Right forelimb (tissue), 1 donor: ENCODE data around the gene SPATC1L.

Source experiments
- DNase-seq: peaks from one replicate; pipeline ENCODE4 v3.0.0-alpha.2; 2018

The SPATC1L gene

DNA sequence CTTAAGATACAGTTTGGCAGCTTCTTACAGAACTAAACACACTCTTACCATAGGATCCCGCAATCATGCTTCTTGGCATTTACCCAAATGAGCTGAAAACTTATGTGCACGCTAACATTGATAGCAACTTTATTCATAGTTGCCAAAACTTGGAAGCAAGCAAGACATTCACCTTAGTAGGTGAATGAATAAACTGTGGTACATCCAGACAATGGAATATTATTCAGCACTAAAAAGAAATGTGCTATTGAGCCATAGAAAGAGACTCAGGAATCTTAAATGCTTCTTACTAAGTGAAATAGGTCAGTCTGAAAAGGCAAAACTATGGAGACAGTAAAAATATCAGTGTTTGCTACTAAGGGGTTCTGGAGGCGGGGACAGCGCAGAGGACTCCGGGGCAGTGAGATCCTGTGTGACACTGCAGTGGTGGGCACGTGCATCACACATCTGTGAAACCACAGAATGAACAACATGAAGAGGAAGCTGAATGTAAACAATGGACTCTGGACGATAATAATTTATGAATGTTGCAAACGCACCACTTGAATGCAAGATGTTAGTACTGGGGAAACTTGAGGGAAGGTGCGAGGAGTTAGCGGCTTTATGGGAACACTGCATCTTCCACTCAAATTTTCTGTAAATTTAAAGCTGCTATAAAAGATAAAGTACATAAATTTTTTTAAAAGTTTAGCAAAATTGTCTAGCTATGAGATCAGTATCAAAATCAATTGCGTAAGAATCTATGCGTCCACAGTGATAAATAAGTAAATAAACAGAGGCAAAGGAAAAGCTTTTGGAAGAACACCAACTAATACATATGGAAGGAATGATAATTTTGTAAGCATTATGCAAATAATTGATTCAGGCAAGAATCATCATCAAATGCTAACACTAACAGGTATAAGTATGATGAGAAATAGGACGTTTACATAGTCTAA, 15.4 kb upstream of the SPATC1L start:
- no peak for DNase-seq

GRCh38 chr21:46196733-46197132, 12.5 kb upstream of the SPATC1L start:
- DNase-seq, result no peak

- DNase-seq, result peak; percentile 20
Observed at GRCh38 chr21:46195595-46196195, 11.4 kb upstream of the SPATC1L start.

- no peak for DNase-seq
Observed at GRCh38 chr21:46194374-46195334, 10.4 kb upstream of the SPATC1L start.

- DNase-seq, result no peak
Observed at GRCh38 chr21:46193829-46194373, 9.6 kb upstream of the SPATC1L start.

GRCh38 chr21:46191686-46192575, 7.7 kb upstream of the SPATC1L start:
- peak; percentile 37 for DNase-seq

GRCh38 chr21:46191257-46191685, 7.0 kb upstream of the SPATC1L start:
- peak; percentile 37 for DNase-seq

- DNase-seq, result peak; percentile 35
Observed at GRCh38 chr21:46190491-46191131, 6.4 kb upstream of the SPATC1L start.

DNA sequence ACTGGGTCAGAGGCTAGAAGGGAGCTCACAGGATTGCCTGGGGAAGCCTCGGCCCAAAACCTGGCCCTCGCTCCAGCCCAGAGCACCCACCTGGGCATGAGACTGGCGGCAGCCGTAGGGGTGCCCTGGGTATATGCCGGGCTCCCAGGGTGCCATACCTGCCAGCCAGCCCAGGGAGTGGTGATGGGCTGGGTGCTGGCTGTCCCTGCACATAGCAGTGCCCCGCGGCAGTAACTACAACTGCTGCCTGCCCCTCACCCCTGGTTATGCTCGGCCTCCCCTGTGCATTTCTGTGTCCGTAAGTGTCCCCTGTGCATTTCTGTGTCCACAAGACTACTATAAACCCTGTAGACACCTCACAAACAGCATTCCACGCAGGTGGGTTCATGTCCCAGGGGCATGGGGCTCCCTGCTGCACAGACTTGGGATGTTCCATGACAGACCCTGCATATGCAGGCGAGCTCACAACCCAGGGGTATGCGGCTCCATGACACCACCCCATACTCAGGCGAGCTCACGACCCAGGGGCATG, 5.8 kb upstream of the SPATC1L start:
- peak; percentile 24 for DNase-seq

- peak; percentile 34 for DNase-seq
Observed at GRCh38 chr21:46189213-46189958, 5.1 kb upstream of the SPATC1L start.

GRCh38 chr21:46188226-46189212, 4.3 kb upstream of the SPATC1L start:
- peak; percentile 40 for DNase-seq

DNA sequence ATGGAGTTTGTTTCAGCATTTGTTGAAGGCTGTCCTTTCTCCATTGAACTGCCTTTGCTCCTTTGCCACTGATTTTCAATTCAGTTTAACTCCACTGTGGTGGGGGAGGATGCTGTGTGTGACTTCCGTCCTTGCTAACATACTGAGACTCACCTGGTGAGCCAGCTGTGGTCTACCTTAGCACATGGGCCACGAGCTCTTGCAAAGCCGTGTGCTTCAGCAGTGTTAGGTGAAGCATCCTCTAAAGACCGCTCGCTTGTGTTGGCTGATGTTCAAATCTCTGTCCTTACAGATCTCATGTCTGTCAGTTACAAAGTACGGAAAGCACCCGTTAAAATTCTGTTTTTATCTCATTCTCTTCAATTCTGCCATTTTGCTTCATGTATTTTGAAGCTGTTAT, 3.6 kb upstream of the SPATC1L start:
- no peak for DNase-seq

- DNase-seq, result no peak
Observed at GRCh38 chr21:46187261-46187660, 3.0 kb upstream of the SPATC1L start.

GRCh38 chr21:46185716-46186115, 1.5 kb upstream of the SPATC1L start:
- DNase-seq, result peak; percentile 31

DNA sequence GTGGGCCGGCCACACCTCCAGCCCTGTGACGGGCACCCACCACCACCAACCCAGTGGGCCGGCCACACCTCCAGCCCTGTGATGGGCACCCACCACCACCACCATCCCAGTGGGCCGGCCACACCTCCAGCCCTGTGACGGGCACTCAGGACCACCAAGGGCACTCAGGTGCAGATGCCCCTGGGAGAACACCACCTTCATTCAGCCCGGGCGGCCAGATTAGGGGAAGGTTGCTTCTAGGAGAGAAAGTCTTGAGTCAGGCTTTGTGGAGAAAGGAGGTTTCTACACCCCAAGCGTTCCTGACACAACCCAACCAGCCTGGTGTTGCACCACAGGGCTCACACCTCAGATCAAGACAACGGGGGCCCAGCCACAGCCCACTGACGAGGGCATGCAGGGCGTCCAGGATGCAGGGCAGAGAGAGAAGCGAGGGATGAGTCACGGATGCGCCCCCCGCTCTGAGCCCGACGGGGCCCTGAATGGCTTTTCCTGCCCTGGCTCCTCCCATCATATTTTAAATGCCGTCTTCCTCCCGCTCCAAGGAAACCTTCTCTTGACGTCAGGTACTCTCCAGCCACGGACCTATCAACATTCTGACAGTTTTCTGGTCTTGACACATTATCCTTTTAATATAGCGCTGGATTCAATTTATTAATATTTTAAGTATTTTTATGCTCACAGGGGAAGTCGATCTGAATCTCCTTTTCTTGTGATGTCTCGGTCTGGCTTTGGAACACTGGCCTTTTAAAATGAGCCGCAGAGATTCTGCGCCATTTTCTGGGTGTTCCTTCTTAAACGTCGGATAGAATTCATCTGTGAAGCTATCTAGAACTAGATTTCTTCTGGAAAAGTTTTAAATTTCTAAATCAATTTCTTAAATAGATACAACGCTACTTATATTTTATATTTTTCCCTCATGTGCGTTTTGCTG, 631 bp upstream of the SPATC1L start:
- DNase-seq, result peak; percentile 86

DNA sequence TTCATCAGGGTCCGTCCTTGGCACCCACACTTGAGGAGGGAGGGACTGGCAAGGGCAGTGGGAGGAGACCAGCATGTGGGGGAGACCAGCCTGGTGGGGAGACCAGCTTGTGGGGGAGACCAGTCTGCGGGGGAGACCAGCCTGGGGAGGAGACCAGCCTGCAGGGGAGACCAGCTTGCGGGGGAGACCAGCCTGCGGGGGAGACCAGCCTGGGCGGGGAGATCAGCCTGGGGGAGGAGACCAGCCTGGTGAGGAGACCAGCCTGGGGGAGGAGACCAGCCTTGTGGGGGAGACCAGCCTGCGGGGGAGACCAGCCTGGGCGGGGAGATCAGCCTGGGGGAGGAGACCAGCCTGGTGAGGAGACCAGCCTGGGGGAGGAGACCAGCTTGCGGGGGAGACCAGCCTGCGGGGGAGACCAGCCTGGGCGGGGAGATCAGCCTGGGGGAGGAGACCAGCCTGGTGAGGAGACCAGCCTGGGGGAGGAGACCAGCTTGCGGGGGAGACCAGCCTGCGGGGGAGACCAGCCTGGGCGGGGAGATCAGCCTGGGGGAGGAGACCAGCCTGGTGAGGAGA, 836 bp downstream of the SPATC1L start:
- DNase-seq, result peak; percentile 41
